ENCODE data around the gene RDH13.
"Not testable (repeated sequence)": the region's sequence is repeated elsewhere in the genome, so short reads cannot be mapped to it uniquely, and the experiment has no call there.

RDH13 gene

DNA sequence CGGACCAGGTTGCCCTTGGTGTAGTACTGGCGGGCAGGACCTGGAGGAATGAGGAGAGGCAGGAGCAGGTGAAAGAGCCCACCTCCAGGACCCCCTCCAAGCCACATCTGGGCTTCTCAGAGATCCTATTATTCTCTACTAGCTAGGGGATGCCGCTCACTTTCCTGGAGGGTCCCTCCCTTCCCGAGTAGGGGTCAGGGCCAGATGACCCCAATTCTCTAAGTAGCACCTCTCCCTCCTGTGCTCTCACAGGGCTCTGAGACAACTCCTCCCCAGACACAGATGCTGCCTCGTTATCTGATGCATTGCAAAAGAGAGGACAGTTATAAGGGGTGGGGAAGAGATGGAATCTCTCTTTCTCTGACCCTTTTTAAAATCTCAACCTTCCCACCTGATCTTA is 47.8 kb downstream of the RDH13 start:
- DNase-seq (ENCODE audit: low read depth), result no peak

DNA sequence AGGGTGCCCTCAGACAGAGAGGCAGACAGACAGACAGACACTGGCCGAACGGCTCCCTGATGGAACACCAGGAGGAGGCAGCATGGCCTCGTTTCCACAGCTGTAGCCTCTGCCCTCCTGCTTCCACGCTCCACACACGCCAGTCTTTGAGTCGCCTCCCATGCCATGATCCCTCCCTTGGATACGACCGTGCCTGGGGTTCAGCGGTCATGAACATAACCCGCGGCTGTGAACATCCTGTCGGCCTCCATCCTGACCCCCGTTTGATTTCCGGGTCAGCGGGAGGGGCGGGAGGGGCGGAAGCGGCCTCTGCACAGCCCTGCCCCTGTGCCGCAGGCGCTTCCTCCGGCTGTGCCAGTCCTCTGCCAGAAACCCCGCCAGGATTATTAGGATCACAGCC is 48.2 kb downstream of the RDH13 start:
- no peak for DNase-seq (ENCODE audit: low read depth)

- no peak for DNase-seq (ENCODE audit: low read depth)
These were observed 49.4 kb downstream of the RDH13 start for GRCh38 chr19:55013596-55013995.

DNA sequence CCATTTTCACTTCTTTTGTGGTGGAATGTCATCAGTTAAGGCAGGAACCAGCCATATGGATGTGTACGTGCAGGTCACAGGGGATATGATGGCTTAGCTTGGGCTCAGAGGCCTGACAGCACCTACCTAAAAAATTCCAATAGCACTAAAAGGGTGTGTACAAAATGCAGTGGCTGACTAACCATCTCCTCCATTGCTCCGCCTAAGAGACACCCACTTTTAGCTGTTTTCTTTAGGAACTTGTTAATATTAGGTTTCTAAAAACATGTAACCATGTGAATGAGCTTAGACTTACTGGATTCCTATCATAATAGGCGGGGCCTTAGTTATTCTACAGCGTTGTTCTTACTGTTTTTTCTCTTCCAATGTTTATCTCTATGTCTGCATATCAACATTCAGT is 50.6 kb downstream of the RDH13 start:
- DNase-seq (ENCODE audit: low read depth), result no peak

DNA sequence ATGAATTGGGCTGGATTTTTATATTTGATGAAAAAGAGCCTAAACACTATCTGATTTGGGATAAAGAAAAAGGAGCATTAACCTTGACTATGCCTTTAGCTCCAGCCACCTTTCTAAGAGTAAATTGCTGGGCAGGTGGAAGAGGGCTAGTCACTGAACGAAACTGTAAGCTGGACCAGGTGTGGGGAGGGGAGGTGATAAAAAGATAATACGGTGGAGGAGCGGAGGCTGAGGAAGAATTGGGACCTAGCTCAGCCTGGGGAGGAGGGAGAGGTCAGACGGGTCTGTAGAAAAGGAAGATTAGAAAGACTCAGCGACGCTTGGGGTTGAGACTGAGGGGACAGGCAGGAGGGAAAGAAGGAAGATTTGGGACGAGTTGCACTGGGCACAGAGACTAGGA is 52.4 kb downstream of the RDH13 start:
- not testable (repeated sequence) for DNase-seq (ENCODE audit: low read depth)

DNA sequence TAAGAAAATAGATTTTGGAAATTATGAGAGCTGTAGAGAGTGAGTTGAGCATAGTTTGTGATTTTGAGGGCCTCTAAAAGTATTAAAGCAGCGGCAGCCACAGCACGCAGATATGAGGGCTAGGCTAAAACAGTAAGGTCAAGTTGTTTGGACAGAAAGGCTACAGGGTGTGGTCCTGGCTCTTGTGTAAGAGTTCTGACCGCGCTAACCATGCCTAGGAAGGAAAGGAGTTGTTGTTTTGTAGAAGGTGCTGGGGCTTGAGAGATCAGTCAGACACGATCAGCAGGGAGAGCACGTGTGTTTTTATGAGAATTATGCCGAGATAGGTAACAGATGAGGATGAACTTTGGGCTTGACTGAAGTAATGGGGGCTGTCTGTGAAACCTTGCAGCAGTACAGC is 54.2 kb downstream of the RDH13 start:
- not testable (repeated sequence) for DNase-seq (ENCODE audit: low read depth)

DNA sequence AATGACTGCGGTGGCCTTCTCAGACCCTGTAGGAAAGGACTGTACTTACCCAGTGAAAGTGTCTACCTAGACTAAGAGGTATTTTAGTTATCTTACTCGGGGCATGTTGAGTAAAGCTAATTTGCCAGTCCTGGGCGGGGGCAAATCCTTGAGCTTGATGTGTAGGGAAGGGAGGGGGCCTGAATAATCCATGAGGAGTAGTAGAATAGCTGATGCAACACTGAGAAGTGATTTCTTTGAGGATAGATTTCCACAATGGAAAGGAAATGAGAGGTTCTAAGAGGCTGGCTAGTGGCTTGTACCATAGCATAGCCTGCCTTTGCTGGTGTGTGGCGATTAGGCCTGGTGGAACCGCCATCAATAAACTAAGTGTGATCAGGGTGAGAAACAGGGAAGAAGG is 54.8 kb downstream of the RDH13 start:
- not testable (repeated sequence) for DNase-seq (ENCODE audit: low read depth)

DNA sequence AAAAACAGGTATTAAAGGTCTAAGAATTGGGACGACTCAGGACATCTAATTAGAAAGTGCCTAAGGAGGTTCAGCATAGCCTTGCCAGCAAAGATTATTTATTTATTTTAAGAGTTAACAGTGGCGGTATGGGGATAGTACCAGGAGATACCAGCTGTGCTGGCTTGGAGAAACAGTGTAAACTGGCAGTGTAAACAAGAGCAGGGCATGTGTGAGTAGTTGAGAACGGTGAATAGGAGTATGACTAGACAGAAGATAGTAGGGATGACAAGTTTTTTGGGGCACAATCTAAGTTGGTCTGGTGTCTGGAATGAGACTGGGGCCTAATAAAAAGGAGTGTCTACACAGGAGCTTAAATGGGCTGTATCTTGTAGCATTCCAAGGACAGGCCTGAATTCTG is 55.4 kb downstream of the RDH13 start:
- not testable (repeated sequence) for DNase-seq (ENCODE audit: low read depth)

GRCh38 chr19:55006795-55007194 is 56.2 kb downstream of the RDH13 start:
- not testable (repeated sequence) for DNase-seq (ENCODE audit: low read depth)

GRCh38 chr19:55005684-55006488 is 57.1 kb downstream of the RDH13 start:
- DNase-seq (ENCODE audit: low read depth), result peak; percentile 25

DNA sequence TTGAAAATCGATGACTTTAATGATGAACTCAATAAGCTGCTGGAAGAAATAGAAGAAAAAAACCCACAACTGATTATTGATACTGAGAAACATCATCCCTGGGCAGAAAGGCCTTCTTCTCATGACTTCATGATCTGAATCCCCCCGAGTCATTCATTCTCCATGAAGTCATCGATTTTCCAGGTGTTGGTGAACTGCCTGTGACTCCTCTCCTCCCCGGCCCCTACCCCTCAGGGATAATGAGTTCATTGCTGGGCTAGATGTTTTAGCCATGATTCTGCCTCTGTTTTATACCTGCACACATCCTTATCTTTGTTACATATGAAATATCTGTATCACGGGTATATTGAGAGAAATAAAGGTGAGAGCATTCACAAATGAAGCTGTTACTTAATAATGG is 62.2 kb downstream of the RDH13 start:
- no peak for DNase-seq (ENCODE audit: low read depth)

- not testable (repeated sequence) for DNase-seq (ENCODE audit: low read depth)
These were observed 64.2 kb downstream of the RDH13 start for GRCh38 chr19:54998751-54999239.

- DNase-seq (ENCODE audit: low read depth), result no peak
These were observed 67.4 kb downstream of the RDH13 start for GRCh38 chr19:54995561-54995960.

Data from stimulated activated CD8-positive, alpha-beta memory T cell treated with anti-CD3 and anti-CD28 coated beads, Interleukin-12 subunit alpha, Interleukin-12 subunit beta, amount 100 ng/mL, for 1 hour (primary cell).